ENCODE data around the gene SDHAF2.

DNA sequence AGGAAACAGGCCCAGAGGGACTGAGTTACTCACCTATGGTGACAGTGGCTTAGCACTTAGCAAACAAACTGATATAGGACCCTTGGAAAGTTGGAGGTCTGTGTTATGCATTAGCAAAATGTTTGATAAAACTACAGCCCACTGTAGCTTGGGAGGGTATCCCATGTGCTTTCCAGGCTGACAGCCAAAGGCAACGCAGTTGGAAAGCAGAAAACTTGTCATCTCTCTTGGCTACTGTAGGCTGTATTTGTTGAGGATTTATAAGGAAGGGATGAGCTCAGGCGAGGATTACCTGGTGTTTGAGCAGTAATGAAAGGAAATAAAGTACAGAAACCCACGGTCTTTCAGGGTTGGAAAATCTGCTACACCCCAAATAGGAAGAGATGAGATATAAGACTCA lies 23.8 kb downstream of the SDHAF2 start:
- TF ChIP-seq, protein P1, sequence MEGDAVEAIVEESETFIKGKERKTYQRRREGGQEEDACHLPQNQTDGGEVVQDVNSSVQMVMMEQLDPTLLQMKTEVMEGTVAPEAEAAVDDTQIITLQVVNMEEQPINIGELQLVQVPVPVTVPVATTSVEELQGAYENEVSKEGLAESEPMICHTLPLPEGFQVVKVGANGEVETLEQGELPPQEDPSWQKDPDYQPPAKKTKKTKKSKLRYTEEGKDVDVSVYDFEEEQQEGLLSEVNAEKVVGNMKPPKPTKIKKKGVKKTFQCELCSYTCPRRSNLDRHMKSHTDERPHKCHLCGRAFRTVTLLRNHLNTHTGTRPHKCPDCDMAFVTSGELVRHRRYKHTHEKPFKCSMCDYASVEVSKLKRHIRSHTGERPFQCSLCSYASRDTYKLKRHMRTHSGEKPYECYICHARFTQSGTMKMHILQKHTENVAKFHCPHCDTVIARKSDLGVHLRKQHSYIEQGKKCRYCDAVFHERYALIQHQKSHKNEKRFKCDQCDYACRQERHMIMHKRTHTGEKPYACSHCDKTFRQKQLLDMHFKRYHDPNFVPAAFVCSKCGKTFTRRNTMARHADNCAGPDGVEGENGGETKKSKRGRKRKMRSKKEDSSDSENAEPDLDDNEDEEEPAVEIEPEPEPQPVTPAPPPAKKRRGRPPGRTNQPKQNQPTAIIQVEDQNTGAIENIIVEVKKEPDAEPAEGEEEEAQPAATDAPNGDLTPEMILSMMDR (IDR thresholded peaks at IDR 0.05), result no peak
- no peak for TF ChIP-seq POLR2A (IDR thresholded peaks at IDR 0.05)
- no peak for TF ChIP-seq POLR2AphosphoS5 (IDR thresholded peaks at IDR 0.05)
